Osteocyte (in vitro differentiated cells): ENCODE data around the gene L1TD1. TPM values are rescaled to one million over a fixed set of nuclear protein-coding genes. Genes with fewer than 3 reads are reported as not detected.

Experiments
- DNase-seq: peaks from one replicate; pipeline ENCODE4 v3.0.0; 2021; ENCODE audit warnings: mixed read lengths; ENCODE audit not compliant: unreplicated experiment; ENCODE audit errors: extremely low spot score
- H3K27ac Mint-ChIP-seq: one replicate; pipeline ENCODE4 v1.8.0; 2021; ENCODE audit warnings: mild to moderate bottlenecking, mixed read lengths; ENCODE audit not compliant: unreplicated experiment
- H3K27me3 Mint-ChIP-seq: one replicate; pipeline ENCODE4 v1.8.0; 2021; ENCODE audit warnings: mixed read lengths; ENCODE audit not compliant: unreplicated experiment
- H3K36me3 Mint-ChIP-seq: one replicate; pipeline ENCODE4 v1.8.0; 2021; ENCODE audit warnings: mixed read lengths; ENCODE audit not compliant: unreplicated experiment
- H3K4me1 Mint-ChIP-seq: one replicate; pipeline ENCODE4 v1.8.0; 2021; ENCODE audit warnings: mixed read lengths; ENCODE audit not compliant: unreplicated experiment
- H3K4me3 Mint-ChIP-seq: one replicate; pipeline ENCODE4 v1.8.0; 2021; ENCODE audit warnings: mild to moderate bottlenecking, moderate library complexity, mixed read lengths; ENCODE audit not compliant: unreplicated experiment
- H3K9me3 Mint-ChIP-seq: one replicate; pipeline ENCODE4 v1.8.0; 2021; ENCODE audit warnings: mixed read lengths; ENCODE audit not compliant: unreplicated experiment
- CTCF ChIP-seq: fragments of 200-600 bp; sonication (generic); IDR thresholded peaks from 2 replicates; pipeline ENCODE4 v1.5.0; 2021; ENCODE audit warnings: antibody characterized with exemption, mild to moderate bottlenecking, moderate library complexity
- total RNA-seq: library from RNA; stranded (reverse); gene quantifications from 2 replicates; pipeline ENCODE4 v1.2.1, GENCODE V29; 2021

L1TD1 gene
- total RNA-seq, 1 donor from 2014 or later: not detected

- H3K4me3 Mint-ChIP-seq: no peak overlapping the region
- H3K27ac Mint-ChIP-seq: no peak overlapping the region
- no peak for DNase-seq
- H3K9me3 Mint-ChIP-seq: no peaks in the 10 kb centered on the region
- no peaks in the 10 kb centered on the region for H3K36me3 Mint-ChIP-seq
- no peaks in the 10 kb centered on the region for H3K4me1 Mint-ChIP-seq
- H3K27me3 Mint-ChIP-seq: peaks cover 16% of the 10 kb centered on the region
- no peak for TF ChIP-seq CTCF
Measured at GRCh38 chr1:62250126-62250726, 55.6 kb downstream of the L1TD1 start.

GRCh38 chr1:62259551-62259950 is 64.9 kb downstream of the L1TD1 start:
- Mint-ChIP-seq H3K9me3 (no peaks in the 10 kb centered on the region), H3K4me3 (no peak overlapping the region), H3K27me3 (peaks cover 44% of the 10 kb centered on the region), H3K36me3 (no peaks in the 10 kb centered on the region), H3K4me1 (no peaks in the 10 kb centered on the region), H3K27ac (no peak overlapping the region)
- DNase-seq: no peak
- no peak for TF ChIP-seq CTCF

- no peak overlapping the region for H3K27ac Mint-ChIP-seq
- no peak overlapping the region for H3K4me3 Mint-ChIP-seq
- no peaks in the 10 kb centered on the region for H3K36me3 Mint-ChIP-seq
- H3K27me3 Mint-ChIP-seq: peaks cover 44% of the 10 kb centered on the region
- TF ChIP-seq CTCF: no peak
- DNase-seq: no peak
- H3K9me3 Mint-ChIP-seq: no peaks in the 10 kb centered on the region
- no peaks in the 10 kb centered on the region for H3K4me1 Mint-ChIP-seq
Measured at GRCh38 chr1:62260688-62261087, 66.0 kb downstream of the L1TD1 start.

Other genes starting within 250 kb of the L1TD1 start
- gene KANK4, start 124.6 kb downstream of the L1TD1 start, total RNA-seq: not detected in 2 replicates
- gene USP1, start 242.2 kb downstream of the L1TD1 start, total RNA-seq: 24.6 and 25.7 TPM in 2 replicates